Ishikawa (cell line): ENCODE measurements around the gene DIP2C.

ENCODE experiments used
- CEBPB ChIP-seq: IDR thresholded peaks from 2 replicates; pipeline ENCODE4 v1.6.1; 2012
- CREB1 ChIP-seq: IDR thresholded peaks from 2 replicates; pipeline ENCODE4 v1.6.1; 2012; ENCODE audit warnings: low read depth
- EGR1 ChIP-seq: IDR thresholded peaks from 2 replicates; pipeline ENCODE4 v1.6.1; 2012
- EP300 ChIP-seq: IDR thresholded peaks from 2 replicates; pipeline ENCODE4 v1.6.1; 2012; ENCODE audit warnings: borderline replicate concordance
- FOXM1 ChIP-seq: IDR thresholded peaks from 2 replicates; pipeline ENCODE4 v1.6.1; 2012; ENCODE audit warnings: low read depth, borderline replicate concordance
- MAX ChIP-seq: IDR thresholded peaks from 2 replicates; pipeline ENCODE4 v1.6.1; 2012
- NFIC ChIP-seq: IDR thresholded peaks from 2 replicates; pipeline ENCODE4 v1.6.1; 2012
- RAD21 ChIP-seq: IDR thresholded peaks from 2 replicates; pipeline ENCODE4 v1.6.1; 2012; ENCODE audit warnings: low read depth
- REST ChIP-seq: IDR thresholded peaks from 2 replicates; pipeline ENCODE4 v1.6.1; 2012; ENCODE audit warnings: low read depth, mild to moderate bottlenecking
- TAF1 ChIP-seq: IDR thresholded peaks from 2 replicates; pipeline ENCODE4 v1.6.1; 2012; ENCODE audit warnings: low read depth, mild to moderate bottlenecking
- TCF12 ChIP-seq: IDR thresholded peaks from 2 replicates; pipeline ENCODE4 v1.6.1; 2012; ENCODE audit warnings: low read depth
- TEAD4 ChIP-seq: IDR thresholded peaks from 2 replicates; pipeline ENCODE4 v1.6.1; 2012
- USF1 ChIP-seq: IDR thresholded peaks from 2 replicates; pipeline ENCODE4 v1.6.1; 2012
- YY1 ChIP-seq: IDR thresholded peaks from 2 replicates; pipeline ENCODE4 v1.6.1; 2012; ENCODE audit warnings: low read depth
- ZBTB7A ChIP-seq: IDR thresholded peaks from 2 replicates; pipeline ENCODE4 v1.6.1; 2012; ENCODE audit warnings: low read depth

Gene DIP2C

GRCh38 chr10:450463-450862 lies 239.0 kb downstream of the DIP2C start:
- TF ChIP-seq EGR1: no peak
- no peak for TF ChIP-seq CREB1
- TF ChIP-seq YY1: no peak
- no peak for TF ChIP-seq FOXM1
- no peak for TF ChIP-seq CEBPB
- no peak for TF ChIP-seq TEAD4
- TF ChIP-seq REST: no peak
- no peak for TF ChIP-seq TAF1

- TF ChIP-seq NFIC: no peak
Observed at GRCh38 chr10:443459-443858, 246.0 kb downstream of the DIP2C start.

- TF ChIP-seq EGR1: no peak
- no peak for TF ChIP-seq YY1
Observed at GRCh38 chr10:442209-442608, 247.3 kb downstream of the DIP2C start.

- TF ChIP-seq ZBTB7A: no peak
- no peak for TF ChIP-seq NFIC
- TF ChIP-seq FOXM1: no peak
- no peak for TF ChIP-seq TCF12
- no peak for TF ChIP-seq TEAD4
- no peak for TF ChIP-seq RAD21
- TF ChIP-seq REST: no peak
- no peak for TF ChIP-seq USF1
Observed at GRCh38 chr10:441659-442058, 247.8 kb downstream of the DIP2C start.

GRCh38 chr10:440127-440526 lies 249.3 kb downstream of the DIP2C start:
- TF ChIP-seq TAF1 (no peak), ZBTB7A (no peak), RAD21 (no peak), TCF12 (no peak), MAX (no peak), USF1 (no peak), YY1 (no peak), TEAD4 (no peak), REST (no peak), EGR1 (no peak), CEBPB (no peak), EP300 (no peak), CREB1 (no peak)

- TF ChIP-seq USF1 (no peak), RAD21 (no peak), FOXM1 (no peak), ZBTB7A (no peak), TAF1 (no peak), CREB1 (no peak), TCF12 (no peak), TEAD4 (no peak), CEBPB (no peak), YY1 (no peak), NFIC (no peak), EGR1 (no peak)
Observed at GRCh38 chr10:437698-438490, 251.6 kb downstream of the DIP2C start.
